HepG2 (cell line): ENCODE results near the gene PRPF4. TPM values are rescaled to one million over a fixed set of nuclear protein-coding genes. Genes with fewer than 3 reads are reported as not detected.

Source experiments
- ATAC-seq: fragments of 200-7000 bp; cut with Tn5 transposase; 3 replicates; pipeline ENCODE4 v1.9.1; 2020; ENCODE audit warnings: mild to moderate bottlenecking, moderate library complexity
- BruUV-seq: library from RNA; stranded (reverse); fragments of 400-500 nt; replicated peaks from 2 replicates; lab custom pipeline; 2021; lab: Mats Ljungman, UMichigan
- CTCF ChIA-PET: fragments of 300-600 bp; formaldehyde crosslinking; extraction: SDS; loops from one replicate; lab custom pipeline; 2021; ENCODE audit warnings: low total read pairs, inconsistent platforms, low intra/inter-chr PET ratio; lab: Yijun Ruan, JAX
- POLR2A ChIA-PET: fragments of 350-600 bp; sonication (Branson Sonifier 250); formaldehyde crosslinking; loops from one replicate; lab custom pipeline; 2020; ENCODE audit warnings: antibody characterized with exemption, inconsistent platforms; lab: Yijun Ruan, JAX
- DNase-seq: peaks from one replicate; pipeline ENCODE4 v3.0.0-alpha.2; 2015; ENCODE audit warnings: low spot score
- FAIRE-seq: peaks from 3 replicates; lab custom pipeline; 2011; peaks lifted over from hg19 to GRCh38; lab: Jason Lieb, UNC
- H2AFZ ChIP-seq: one replicate; pipeline ENCODE4 v1.6.1; 2011; ENCODE audit warnings: low read length, inconsistent platforms
- H3K27ac ChIP-seq: fragments of 300-600 bp; 3 replicates; pipeline ENCODE4 v1.8.0; 2011; ENCODE audit warnings: mixed run types, mild to moderate bottlenecking, mixed read lengths, low read length, inconsistent platforms; ENCODE audit not compliant: insufficient read depth; ENCODE audit errors: extremely low read length
- H3K27me3 ChIP-seq, 2 experiments: fragments of 200-600 bp in 1 of 2; 2 replicates in 1 of 2; 3 replicates in 1 of 2; pipeline versions ENCODE4 v1.6.0 to v1.8.0; 2011; ENCODE audit warnings: low read length in 2 of 2, mild to moderate bottlenecking in 2 of 2, moderate library complexity in 2 of 2, inconsistent platforms in 1 of 2; ENCODE audit not compliant: insufficient read depth in 2 of 2, control insufficient read depth in 1 of 2
- H3K36me3 ChIP-seq, 2 experiments: fragments of 200-600 bp in 1 of 2; replicated peaks in 1 of 2; 2 replicates in 1 of 2; 3 replicates in 1 of 2; pipeline versions ENCODE4 v1.5.1 to v1.8.0; 2011; ENCODE audit warnings: low read length in 2 of 2, inconsistent platforms in 1 of 2; ENCODE audit not compliant: insufficient read depth in 2 of 2, control insufficient read depth in 1 of 2
- H3K4me1 ChIP-seq: 2 replicates; pipeline ENCODE4 v1.5.1; 2012; ENCODE audit warnings: low read length, inconsistent platforms; ENCODE audit not compliant: insufficient read depth
- H3K4me2 ChIP-seq: 2 replicates; pipeline ENCODE4 v1.6.0; 2011; ENCODE audit warnings: low read depth, low read length, inconsistent platforms
- H3K4me3 ChIP-seq, 3 experiments: fragments of 200-600 bp in 1 of 3; sonication (generic), shearing (Covaris generic) in 1 of 3; replicated peaks in 1 of 3; 2 replicates each; pipeline ENCODE4 v1.5.1; 2011 to 2016; ENCODE audit warnings: low read length in 3 of 3, inconsistent platforms in 2 of 3, low read depth in 2 of 3, mild to moderate bottlenecking in 2 of 3, control low read depth in 1 of 3, mixed read lengths in 1 of 3; ENCODE audit not compliant: insufficient read depth in 1 of 3
- H3K79me2 ChIP-seq: one replicate; pipeline ENCODE4 v1.6.1; 2011; ENCODE audit warnings: low read length, inconsistent platforms; ENCODE audit not compliant: insufficient read depth
- H3K9ac ChIP-seq: 2 replicates; pipeline ENCODE4 v1.6.0; 2011; ENCODE audit warnings: mild to moderate bottlenecking, low read depth, low read length, inconsistent platforms; ENCODE audit not compliant: insufficient read depth
- H3K9me3 ChIP-seq: 2 replicates; pipeline ENCODE4 v1.5.1; 2012; ENCODE audit warnings: mild to moderate bottlenecking, low read length
- H4K20me1 ChIP-seq: 2 replicates; pipeline ENCODE4 v1.6.0; 2011; ENCODE audit warnings: inconsistent platforms, mild to moderate bottlenecking, low read length, moderate library complexity; ENCODE audit not compliant: insufficient read depth
- BRD4 ChIP-seq: sonication (generic); formaldehyde crosslinking; IDR thresholded peaks from 2 replicates; pipeline ENCODE4 v1.4.0; 2020; ENCODE audit warnings: missing genetic modification reagents
- FOXK1 ChIP-seq: sonication (generic); formaldehyde crosslinking; IDR thresholded peaks from 2 replicates; pipeline ENCODE4 v1.4.0; 2020; ENCODE audit warnings: low read depth, missing genetic modification reagents, borderline replicate concordance
- GPN1 ChIP-seq: sonication (generic); formaldehyde crosslinking; IDR thresholded peaks from 2 replicates; pipeline ENCODE4 v1.5.1; 2020; ENCODE audit warnings: missing genetic modification reagents, borderline replicate concordance
- HES4 ChIP-seq: sonication (generic); formaldehyde crosslinking; IDR thresholded peaks from 2 replicates; pipeline ENCODE4 v1.9.0; 2021; ENCODE audit warnings: mild to moderate bottlenecking, missing genetic modification reagents, borderline replicate concordance
- MAF1 ChIP-seq: sonication (generic); formaldehyde crosslinking; IDR thresholded peaks from 2 replicates; pipeline ENCODE4 v1.5.0; 2020; ENCODE audit warnings: missing genetic modification reagents, borderline replicate concordance
- NFYB ChIP-seq: sonication (generic); formaldehyde crosslinking; IDR thresholded peaks from 2 replicates; pipeline ENCODE4 v1.4.0; 2020; ENCODE audit warnings: missing genetic modification reagents
- PBX2 ChIP-seq: IDR thresholded peaks from 2 replicates; pipeline ENCODE4 v1.6.1; 2016; ENCODE audit warnings: control low read depth
- RXRA ChIP-seq: sonication (generic); formaldehyde crosslinking; IDR thresholded peaks from 2 replicates; pipeline ENCODE4 v1.5.1; 2020; ENCODE audit warnings: missing genetic modification reagents
- TAF1 ChIP-seq: sonication (generic); formaldehyde crosslinking; IDR thresholded peaks from 2 replicates; pipeline ENCODE4 v1.4.0; 2020; ENCODE audit warnings: missing genetic modification reagents
- ZBTB21 ChIP-seq: sonication (generic); formaldehyde crosslinking; IDR thresholded peaks from 2 replicates; pipeline ENCODE4 v1.4.0; 2020; ENCODE audit warnings: missing genetic modification reagents
- ZNF446 ChIP-seq: sonication (generic); formaldehyde crosslinking; IDR thresholded peaks from 2 replicates; pipeline ENCODE4 v1.5.0; 2020; ENCODE audit warnings: mild to moderate bottlenecking, missing genetic modification reagents
- ZNF644 ChIP-seq: IDR thresholded peaks from 2 replicates; pipeline ENCODE4 v1.6.1; 2016; ENCODE audit warnings: low read depth
- ZNF781 ChIP-seq: sonication (generic); formaldehyde crosslinking; IDR thresholded peaks from 2 replicates; pipeline ENCODE4 v1.5.1; 2020; ENCODE audit warnings: borderline replicate concordance, mild to moderate bottlenecking, missing genetic modification reagents; ENCODE audit errors: not compliant biosample characterization
- WGBS: methylation state at CpG from one replicate; pipeline ENCODE4 v1.1.6; 2017; ENCODE audit warnings: low lambda C conversion rate; 5-methylcytosine and 5-hydroxymethylcytosine counted together
- in situ Hi-C: cut with HindIII; loops from 2 replicates; pipeline ENCODE4 v1.10.0; 2017; ENCODE audit warnings: low pct_unique_long_range_greater_than_20kb; ENCODE audit not compliant: extremely low pct_ligation_motif_present
- intact Hi-C: fragments of 100-400 bp; cut with micrococcal nuclease; formaldehyde crosslinking; loops from one replicate; pipeline ENCODE4 v1.10.0; 2022; ENCODE audit not compliant: unreplicated experiment
- polyA plus RNA-seq, 8 experiments: library from polyadenylated mRNA; depleted of rRNA in 3 of 8; stranded (reverse) in 7 of 8; unstranded in 1 of 8; fragments of >200 nt; fragmentation: Illumina TruSeq in 4 of 8; extraction: Trizol in 4 of 8; gene quantifications; 2 replicates each; pipeline versions ENCODE4 v1.2.1 to v1.2.3, GENCODE V29; 2011 to 2016; ENCODE audit warnings: low read depth in 4 of 8, missing spikeins in 1 of 8, mixed read lengths in 1 of 8; ENCODE audit not compliant: insufficient read depth in 1 of 8
- total RNA-seq, 5 experiments: library from RNA; depleted of rRNA; stranded (reverse); fragments of >200 nt; fragmentation: Illumina TruSeq; extraction: Trizol; gene quantifications; 2 replicates each; pipeline ENCODE4 v1.2.3, GENCODE V29; 2016; ENCODE audit warnings: low read depth in 1 of 5
- TF ChIP-seq, protein P1 (sequence below): sonication (generic); formaldehyde crosslinking; conservative IDR thresholded peaks from 2 replicates; pipeline ENCODE4 v1.4.0; 2020; ENCODE audit warnings: mild to moderate bottlenecking, missing genetic modification reagents, moderate library complexity
- TF ChIP-seq, protein P2 (sequence below): sonication (generic); formaldehyde crosslinking; IDR thresholded peaks from 2 replicates; pipeline ENCODE4 v1.8.1; 2023; ENCODE audit warnings: mild to moderate bottlenecking, missing genetic modification reagents
- TF ChIP-seq, protein P3 (sequence below): sonication (generic); formaldehyde crosslinking; IDR thresholded peaks from 2 replicates; pipeline ENCODE4 v1.4.0; 2020; ENCODE audit warnings: missing genetic modification reagents, borderline replicate concordance

PRPF4 gene
- total and polyA plus RNA-seq, 2 of the 13 experiments (the other 11 are each of a cell fraction or from before 2014, with no cell fraction given), result 10.3 to 49.0 TPM

DNA sequence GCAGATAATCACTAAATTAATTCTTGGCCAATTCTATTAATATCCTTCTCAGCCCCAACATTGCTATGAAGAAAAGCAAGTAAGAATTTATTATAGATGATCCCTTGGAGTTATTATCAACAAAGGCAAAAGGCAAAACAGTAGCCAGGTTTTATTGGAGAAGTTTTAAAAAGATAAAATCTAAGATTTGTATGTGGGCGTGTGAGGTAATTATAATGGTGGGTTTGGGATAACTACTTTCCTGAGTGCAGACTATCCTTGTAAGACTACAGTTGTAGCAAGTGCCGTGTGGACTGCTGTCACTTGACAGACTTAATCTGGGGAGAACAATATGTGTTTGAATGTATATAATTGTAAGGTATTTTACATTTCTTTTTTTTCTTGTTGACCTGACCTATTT lies 30.9 kb upstream of the PRPF4 start:
- CTCF ChIA-PET, result no interaction called here

More for the DNA sequence above, 30.9 kb upstream of the PRPF4 start:
- BruUV-seq, result no TSS peak
- intact Hi-C loops (no loop called here), in situ Hi-C loops (no loop called here)
- Histone ChIP-seq H3K27ac (no peak overlapping the region), H3K4me1 (no peaks in the 10 kb centered on the region), H3K79me2 (peaks cover 46% of the 10 kb centered on the region), H3K4me3 (no peak overlapping the region), H3K36me3 (peaks cover 0 to 1% of the 10 kb centered on the region in 2 experiments; a peak in 1 of 5 replicates), H3K9me3 (no peaks in the 10 kb centered on the region), H2AFZ (no peak overlapping the region), H3K4me2 (no peak overlapping the region), H4K20me1 (peaks cover 20% of the 10 kb centered on the region), H3K9ac (no peak overlapping the region), H3K27me3 (no peaks in the 10 kb centered on the region)
- FAIRE-seq (no peak), ATAC-seq (no peak), DNase-seq (no peak)
- TF ChIP-seq, protein P1, sequence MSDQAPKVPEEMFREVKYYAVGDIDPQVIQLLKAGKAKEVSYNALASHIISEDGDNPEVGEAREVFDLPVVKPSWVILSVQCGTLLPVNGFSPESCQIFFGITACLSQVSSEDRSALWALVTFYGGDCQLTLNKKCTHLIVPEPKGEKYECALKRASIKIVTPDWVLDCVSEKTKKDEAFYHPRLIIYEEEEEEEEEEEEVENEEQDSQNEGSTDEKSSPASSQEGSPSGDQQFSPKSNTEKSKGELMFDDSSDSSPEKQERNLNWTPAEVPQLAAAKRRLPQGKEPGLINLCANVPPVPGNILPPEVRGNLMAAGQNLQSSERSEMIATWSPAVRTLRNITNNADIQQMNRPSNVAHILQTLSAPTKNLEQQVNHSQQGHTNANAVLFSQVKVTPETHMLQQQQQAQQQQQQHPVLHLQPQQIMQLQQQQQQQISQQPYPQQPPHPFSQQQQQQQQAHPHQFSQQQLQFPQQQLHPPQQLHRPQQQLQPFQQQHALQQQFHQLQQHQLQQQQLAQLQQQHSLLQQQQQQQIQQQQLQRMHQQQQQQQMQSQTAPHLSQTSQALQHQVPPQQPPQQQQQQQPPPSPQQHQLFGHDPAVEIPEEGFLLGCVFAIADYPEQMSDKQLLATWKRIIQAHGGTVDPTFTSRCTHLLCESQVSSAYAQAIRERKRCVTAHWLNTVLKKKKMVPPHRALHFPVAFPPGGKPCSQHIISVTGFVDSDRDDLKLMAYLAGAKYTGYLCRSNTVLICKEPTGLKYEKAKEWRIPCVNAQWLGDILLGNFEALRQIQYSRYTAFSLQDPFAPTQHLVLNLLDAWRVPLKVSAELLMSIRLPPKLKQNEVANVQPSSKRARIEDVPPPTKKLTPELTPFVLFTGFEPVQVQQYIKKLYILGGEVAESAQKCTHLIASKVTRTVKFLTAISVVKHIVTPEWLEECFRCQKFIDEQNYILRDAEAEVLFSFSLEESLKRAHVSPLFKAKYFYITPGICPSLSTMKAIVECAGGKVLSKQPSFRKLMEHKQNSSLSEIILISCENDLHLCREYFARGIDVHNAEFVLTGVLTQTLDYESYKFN (CRISPR knock-in tag), result no peak
- no peak for TF ChIP-seq ZNF446 (CRISPR knock-in tag)
- TF ChIP-seq TAF1, result no peak
- TF ChIP-seq FOXK1 (CRISPR knock-in tag), result no peak
- no peak for TF ChIP-seq NFYB (CRISPR knock-in tag)
- no peak for TF ChIP-seq BRD4 (CRISPR knock-in tag)
- TF ChIP-seq MAF1 (CRISPR knock-in tag), result no peak
- no peak for TF ChIP-seq PBX2 (CRISPR knock-in tag)
- TF ChIP-seq ZNF644 (CRISPR knock-in tag), result no peak
- TF ChIP-seq, protein P2, sequence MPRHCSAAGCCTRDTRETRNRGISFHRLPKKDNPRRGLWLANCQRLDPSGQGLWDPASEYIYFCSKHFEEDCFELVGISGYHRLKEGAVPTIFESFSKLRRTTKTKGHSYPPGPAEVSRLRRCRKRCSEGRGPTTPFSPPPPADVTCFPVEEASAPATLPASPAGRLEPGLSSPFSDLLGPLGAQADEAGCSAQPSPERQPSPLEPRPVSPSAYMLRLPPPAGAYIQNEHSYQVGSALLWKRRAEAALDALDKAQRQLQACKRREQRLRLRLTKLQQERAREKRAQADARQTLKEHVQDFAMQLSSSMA (CRISPR knock-in tag), result no peak
- TF ChIP-seq HES4, result no peak
- no peak for TF ChIP-seq ZBTB21 (CRISPR knock-in tag)
- no peak for TF ChIP-seq GPN1 (CRISPR knock-in tag)
- TF ChIP-seq RXRA (CRISPR knock-in tag), result no peak
- TF ChIP-seq, protein P3, sequence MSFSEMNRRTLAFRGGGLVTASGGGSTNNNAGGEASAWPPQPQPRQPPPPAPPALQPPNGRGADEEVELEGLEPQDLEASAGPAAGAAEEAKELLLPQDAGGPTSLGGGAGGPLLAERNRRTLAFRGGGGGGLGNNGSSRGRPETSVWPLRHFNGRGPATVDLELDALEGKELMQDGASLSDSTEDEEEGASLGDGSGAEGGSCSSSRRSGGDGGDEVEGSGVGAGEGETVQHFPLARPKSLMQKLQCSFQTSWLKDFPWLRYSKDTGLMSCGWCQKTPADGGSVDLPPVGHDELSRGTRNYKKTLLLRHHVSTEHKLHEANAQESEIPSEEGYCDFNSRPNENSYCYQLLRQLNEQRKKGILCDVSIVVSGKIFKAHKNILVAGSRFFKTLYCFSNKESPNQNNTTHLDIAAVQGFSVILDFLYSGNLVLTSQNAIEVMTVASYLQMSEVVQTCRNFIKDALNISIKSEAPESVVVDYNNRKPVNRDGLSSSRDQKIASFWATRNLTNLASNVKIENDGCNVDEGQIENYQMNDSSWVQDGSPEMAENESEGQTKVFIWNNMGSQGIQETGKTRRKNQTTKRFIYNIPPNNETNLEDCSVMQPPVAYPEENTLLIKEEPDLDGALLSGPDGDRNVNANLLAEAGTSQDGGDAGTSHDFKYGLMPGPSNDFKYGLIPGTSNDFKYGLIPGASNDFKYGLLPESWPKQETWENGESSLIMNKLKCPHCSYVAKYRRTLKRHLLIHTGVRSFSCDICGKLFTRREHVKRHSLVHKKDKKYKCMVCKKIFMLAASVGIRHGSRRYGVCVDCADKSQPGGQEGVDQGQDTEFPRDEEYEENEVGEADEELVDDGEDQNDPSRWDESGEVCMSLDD (CRISPR knock-in tag), result no peak
- TF ChIP-seq ZNF781, result no peak
- 92% methylated on average over 2 of the region's 2 CpGs for WGBS
- POLR2A ChIA-PET, result no interaction called here
